ENCODE data around the gene METRNL. TPM values are rescaled to one million over a fixed set of nuclear protein-coding genes. Genes with fewer than 3 reads are reported as not detected.

METRNL gene
- total RNA-seq, 1 experiment from 2014 or later: 21.0 TPM

GRCh38 chr17:83036666-83037065 lies 42.7 kb upstream of the METRNL start:
- CTCF ChIA-PET: no interaction called here
- H3K27me3 ChIP-seq (ENCODE audit: control insufficient read depth, insufficient read depth, low read length): no peaks in the 10 kb centered on the region
- no peak; the same call in 1 of the 2 replicates for ATAC-seq
- no peak overlapping the region for H3K4me3 ChIP-seq (ENCODE audit: low read depth in 2 of 2, low read length in 2 of 2)
- BruUV-seq (replicated peaks): no TSS peak
- no peak for DNase-seq (ENCODE audit: low read depth, low spot score)
- TF ChIP-seq TCF7L2 (IDR thresholded peaks at IDR 0.05; ENCODE audit: low read depth, low read length) (no peak), POLR2AphosphoS5 (IDR thresholded peaks at IDR 0.05; ENCODE audit: low read depth, low read length) (no peak), SIN3A (IDR thresholded peaks at IDR 0.05; ENCODE audit: borderline replicate concordance, insufficient read depth, low read depth, low read length) (no peak), REST (IDR thresholded peaks at IDR 0.05; ENCODE audit: insufficient read depth in 1 of 2, low read depth in 2 of 2, low read length in 1 of 2) (no peak), CTCF (IDR thresholded peaks at IDR 0.05) (no peak)
- no peak overlapping the region for H3K27ac ChIP-seq (ENCODE audit: low read length)
- H3K36me3 ChIP-seq (ENCODE audit: control insufficient read depth, insufficient read depth, low read length): peaks cover 6% of the 10 kb centered on the region
- no peaks in the 10 kb centered on the region for H3K4me1 ChIP-seq (ENCODE audit: control insufficient read depth, insufficient read depth, low read length)
- intact Hi-C loops (cut with micrococcal nuclease; ENCODE audit: unreplicated experiment) (no loop called here), in situ Hi-C loops (cut with HindIII; ENCODE audit: low pct_unique_long_range_greater_than_20kb, low sequenced_read_pairs) (no loop called here)
- POLR2A ChIA-PET: no interaction called here
- H3K9me3 ChIP-seq (ENCODE audit: control insufficient read depth, insufficient read depth, low read depth, low read length): peaks cover 8% of the 10 kb centered on the region; the same call in 1 of the 2 replicates

GRCh38 chr17:83037084-83037873 lies 42.1 kb upstream of the METRNL start:
- peaks cover 14% of the 10 kb centered on the region; the same call in 1 of the 2 replicates for H3K9me3 ChIP-seq (ENCODE audit: control insufficient read depth, insufficient read depth, low read depth, low read length)
- no peak for ATAC-seq
- no peak overlapping the region for H3K27ac ChIP-seq (ENCODE audit: low read length)
- TF ChIP-seq TCF7L2 (IDR thresholded peaks at IDR 0.05; ENCODE audit: low read depth, low read length): no peak
- TF ChIP-seq POLR2AphosphoS5 (IDR thresholded peaks at IDR 0.05; ENCODE audit: low read depth, low read length): no peak
- no peak for TF ChIP-seq CTCF (IDR thresholded peaks at IDR 0.05)
- TF ChIP-seq REST (IDR thresholded peaks at IDR 0.05; ENCODE audit: insufficient read depth in 1 of 2, low read depth in 2 of 2, low read length in 1 of 2): no peak
- no peak for TF ChIP-seq SIN3A (IDR thresholded peaks at IDR 0.05; ENCODE audit: borderline replicate concordance, insufficient read depth, low read depth, low read length)
- H3K36me3 ChIP-seq (ENCODE audit: control insufficient read depth, insufficient read depth, low read length): peaks cover 6% of the 10 kb centered on the region
- CTCF ChIA-PET: no interaction called here
- H3K4me3 ChIP-seq (ENCODE audit: low read depth in 2 of 2, low read length in 2 of 2): no peak overlapping the region
- in situ Hi-C loops (cut with HindIII; ENCODE audit: low pct_unique_long_range_greater_than_20kb, low sequenced_read_pairs): no loop called here
- BruUV-seq (replicated peaks): no TSS peak
- no peaks in the 10 kb centered on the region for H3K27me3 ChIP-seq (ENCODE audit: control insufficient read depth, insufficient read depth, low read length)
- POLR2A ChIA-PET: interaction anchor here (0.5 kb wide), 1 partner anchor 28 kb away, joined by 10 read pairs; no protein-coding TSS in a partner anchor
- DNase-seq (ENCODE audit: low read depth, low spot score): no peak
- no peaks in the 10 kb centered on the region for H3K4me1 ChIP-seq (ENCODE audit: control insufficient read depth, insufficient read depth, low read length)
- intact Hi-C loops (cut with micrococcal nuclease; ENCODE audit: unreplicated experiment): no loop called here

Measured in Panc1 (cell line).